ACC112 (cell line): ENCODE results near the gene PSORS1C1.
A peak's percentile ranks its signal among the peaks of the same experiment; 100 is the strongest.

Experiments
- H2AFZ ChIP-seq: fragments of 200-600 bp; sonication (generic); one replicate; pipeline ENCODE4 v1.6.0; 2017; ENCODE audit warnings: antibody characterized with exemption, low read length; ENCODE audit not compliant: unreplicated experiment
- H3K27ac ChIP-seq: fragments of 200-600 bp; sonication (generic); 2 replicates; pipeline ENCODE4 v1.5.1; 2014; ENCODE audit warnings: low read depth, mild to moderate bottlenecking, antibody characterized with exemption, low read length, moderate library complexity
- H3K27me3 ChIP-seq: fragments of 200-600 bp; sonication (generic); 2 replicates; pipeline ENCODE4 v1.6.1; 2014; ENCODE audit warnings: mild to moderate bottlenecking, antibody characterized with exemption, low read length, moderate library complexity, mixed read lengths; ENCODE audit not compliant: insufficient read depth
- H3K36me3 ChIP-seq: fragments of 200-600 bp; sonication (generic); 2 replicates; pipeline ENCODE4 v1.6.1; 2016; ENCODE audit warnings: mild to moderate bottlenecking, antibody characterized with exemption, low read length, moderate library complexity, mixed read lengths; ENCODE audit not compliant: insufficient read depth
- H3K4me1 ChIP-seq: fragments of 200-600 bp; sonication (generic); one replicate; pipeline ENCODE4 v1.6.1; 2016; ENCODE audit warnings: low read length, mixed read lengths; ENCODE audit not compliant: insufficient read depth, unreplicated experiment, control insufficient read depth
- H3K4me3 ChIP-seq: fragments of 200-600 bp; sonication (generic); 2 replicates; pipeline ENCODE4 v1.5.1; 2014; ENCODE audit warnings: mild to moderate bottlenecking, low read depth, low read length
- H3K79me2 ChIP-seq: fragments of 200-600 bp; sonication (generic); one replicate; pipeline ENCODE4 v1.6.0; 2016; ENCODE audit warnings: low read length; ENCODE audit not compliant: control insufficient read depth, unreplicated experiment, insufficient read depth

PSORS1C1 gene

DNA sequence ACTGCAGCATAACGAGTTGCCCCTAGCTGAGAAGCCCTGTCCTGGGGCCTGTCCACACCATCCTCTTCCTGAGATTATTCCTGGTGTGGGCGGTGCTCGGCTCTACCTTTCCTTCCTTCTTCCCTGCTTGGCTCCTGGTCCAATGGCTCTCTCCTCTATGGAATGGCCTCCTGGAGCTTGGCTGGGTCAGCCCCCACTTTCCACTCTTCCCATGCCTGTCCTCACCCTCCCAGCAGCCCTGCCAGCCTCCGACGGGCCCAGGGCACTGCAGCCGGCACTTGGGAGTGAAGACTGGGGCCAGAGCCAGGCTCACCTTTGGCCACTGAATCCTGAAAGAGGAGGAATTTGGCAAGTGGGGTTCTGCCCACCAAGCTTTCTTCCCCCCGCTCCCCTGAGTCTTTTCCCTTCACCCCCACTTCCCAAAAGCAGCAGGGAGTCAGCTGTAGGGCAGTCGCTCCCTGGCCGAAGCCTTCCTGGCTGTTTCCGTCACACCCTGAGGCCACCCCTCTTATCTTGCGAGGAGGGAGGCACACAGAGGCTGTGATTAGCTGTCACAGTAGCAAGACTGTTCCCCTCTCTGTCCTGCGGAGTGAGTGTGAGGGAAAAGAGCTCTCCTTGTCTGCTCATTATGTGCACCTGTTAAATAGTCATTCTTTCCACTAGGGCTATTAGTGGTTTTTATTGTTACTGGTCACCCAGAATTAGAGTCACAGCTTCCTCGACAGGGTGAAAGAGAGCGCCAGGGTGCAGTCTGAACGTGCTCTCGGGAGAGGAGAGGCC lies 12.0 kb downstream of the PSORS1C1 start:
- Histone ChIP-seq H3K27me3 (0 out of 2 replicates have a peak, but pooled peaks cover 7% of the 10 kb centered on the region), H3K79me2 (no peaks in the 10 kb centered on the region), H3K4me3 (no peak overlapping the region), H3K36me3 (no peaks in the 10 kb centered on the region), H2AFZ (no peak overlapping the region), H3K27ac (peak overlapping the region; percentile 47; the same call in 1 of the 2 replicates), H3K4me1 (peaks cover 45% of the 10 kb centered on the region)

DNA sequence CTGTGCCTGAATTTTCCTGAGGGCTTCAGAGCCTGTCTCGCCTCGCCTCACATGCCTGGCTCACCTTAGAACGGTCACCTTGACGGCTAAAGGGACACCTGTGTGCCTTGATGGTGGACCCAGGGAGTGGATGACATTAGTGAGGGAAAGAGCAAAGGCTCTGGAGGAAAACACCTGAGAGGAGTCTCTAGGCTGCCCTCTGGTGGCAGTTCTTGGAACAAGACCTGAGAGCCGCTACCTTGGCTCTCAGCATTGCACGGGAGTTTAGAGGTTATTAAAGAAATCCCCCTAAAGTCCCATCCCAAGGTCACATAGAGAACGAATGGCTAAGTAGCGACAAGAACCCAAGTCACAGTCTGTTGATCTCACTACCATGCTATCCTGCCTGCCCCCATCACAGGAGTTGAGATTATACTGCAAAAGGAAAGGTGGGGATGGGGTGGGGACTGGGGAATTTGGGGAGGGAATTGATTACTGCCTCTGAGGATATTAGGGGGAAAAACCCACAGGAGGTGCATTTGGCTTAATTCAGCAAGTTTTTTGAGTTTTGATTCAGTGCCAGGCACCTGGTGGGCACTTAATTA lies 13.6 kb downstream of the PSORS1C1 start:
- Histone ChIP-seq H2AFZ (no peak overlapping the region), H3K79me2 (no peaks in the 10 kb centered on the region), H3K27ac (no peak overlapping the region), H3K36me3 (no peaks in the 10 kb centered on the region), H3K4me1 (peaks cover 33% of the 10 kb centered on the region), H3K27me3 (0 out of 2 replicates have a peak, but pooled peaks cover 7% of the 10 kb centered on the region), H3K4me3 (no peak overlapping the region)

DNA sequence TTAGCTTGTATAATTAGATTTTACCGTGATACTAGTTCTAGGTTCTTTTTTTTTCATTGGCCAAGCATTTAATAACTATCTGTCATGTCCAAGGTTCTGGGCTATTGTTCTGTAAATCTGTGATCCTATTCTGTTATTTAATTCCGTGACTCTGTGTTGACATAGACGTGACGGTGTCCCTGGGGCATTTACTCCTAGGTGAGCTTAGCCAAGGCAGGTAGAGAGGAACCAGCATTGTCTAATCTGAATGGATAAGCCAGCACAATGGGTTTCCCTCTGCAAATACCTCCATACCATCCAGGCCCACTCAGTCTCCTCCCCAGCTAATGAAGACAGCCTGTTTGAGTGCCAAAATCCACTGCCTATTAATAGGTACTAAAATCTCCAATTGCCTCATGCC lies 14.5 kb downstream of the PSORS1C1 start:
- Histone ChIP-seq H3K79me2 (no peaks in the 10 kb centered on the region), H3K4me1 (peaks cover 24% of the 10 kb centered on the region), H3K27ac (no peak overlapping the region), H3K27me3 (0 out of 2 replicates have a peak, but pooled peaks cover 7% of the 10 kb centered on the region), H2AFZ (no peak overlapping the region), H3K36me3 (no peaks in the 10 kb centered on the region), H3K4me3 (no peak overlapping the region)

DNA sequence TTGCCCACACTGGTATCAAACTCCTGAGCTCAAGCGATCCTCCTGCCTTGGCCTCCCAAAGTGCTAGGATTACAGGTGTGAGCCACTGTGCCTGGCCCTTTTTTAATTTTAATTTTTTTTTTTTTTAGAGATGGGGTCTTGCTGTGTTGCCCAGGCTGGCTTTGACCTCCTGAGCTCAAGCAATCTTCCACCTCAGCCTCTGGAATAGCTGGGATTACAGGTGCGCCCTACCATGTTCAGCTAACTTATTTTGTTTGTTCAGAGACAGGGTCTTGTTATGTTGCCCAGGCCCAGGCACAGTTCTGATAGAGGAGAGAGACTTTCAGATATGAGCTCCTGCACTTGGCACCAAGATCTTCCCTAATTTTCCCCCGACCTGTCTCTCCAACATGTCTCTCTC lies 16.2 kb downstream of the PSORS1C1 start:
- peaks cover 8% of the 10 kb centered on the region for H3K4me1 ChIP-seq
- 0 out of 2 replicates have a peak, but pooled peaks cover 7% of the 10 kb centered on the region for H3K27me3 ChIP-seq
- H3K36me3 ChIP-seq, result no peaks in the 10 kb centered on the region
- H3K4me3 ChIP-seq, result no peak overlapping the region
- H2AFZ ChIP-seq, result no peak overlapping the region
- H3K79me2 ChIP-seq, result no peaks in the 10 kb centered on the region
- no peak overlapping the region for H3K27ac ChIP-seq

DNA sequence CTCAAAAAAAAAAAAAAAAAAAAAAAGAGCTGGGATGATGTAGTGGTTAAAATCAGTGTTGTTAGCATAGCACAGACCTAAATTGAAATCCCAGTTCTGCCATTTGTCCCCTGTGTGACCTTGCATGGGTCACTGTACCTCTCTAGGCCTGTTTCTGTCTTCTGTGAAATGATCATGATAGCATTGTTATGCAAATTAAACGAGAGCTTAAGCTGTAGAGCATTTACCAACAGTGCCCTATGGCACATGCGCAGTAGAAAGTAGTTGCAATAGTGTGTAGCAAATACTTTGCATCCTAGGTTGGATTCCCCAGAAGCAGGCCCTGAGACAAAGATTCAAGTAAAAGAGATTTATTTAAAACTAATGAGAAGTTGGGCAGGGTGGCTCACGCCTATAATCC lies 17.0 kb downstream of the PSORS1C1 start:
- no peak overlapping the region for H2AFZ ChIP-seq
- H3K36me3 ChIP-seq, result no peaks in the 10 kb centered on the region
- H3K4me1 ChIP-seq, result peaks cover 1% of the 10 kb centered on the region
- H3K27me3 ChIP-seq, result 0 out of 2 replicates have a peak, but pooled peaks cover 7% of the 10 kb centered on the region
- H3K27ac ChIP-seq, result no peak overlapping the region
- H3K79me2 ChIP-seq, result no peaks in the 10 kb centered on the region
- H3K4me3 ChIP-seq, result no peak overlapping the region

DNA sequence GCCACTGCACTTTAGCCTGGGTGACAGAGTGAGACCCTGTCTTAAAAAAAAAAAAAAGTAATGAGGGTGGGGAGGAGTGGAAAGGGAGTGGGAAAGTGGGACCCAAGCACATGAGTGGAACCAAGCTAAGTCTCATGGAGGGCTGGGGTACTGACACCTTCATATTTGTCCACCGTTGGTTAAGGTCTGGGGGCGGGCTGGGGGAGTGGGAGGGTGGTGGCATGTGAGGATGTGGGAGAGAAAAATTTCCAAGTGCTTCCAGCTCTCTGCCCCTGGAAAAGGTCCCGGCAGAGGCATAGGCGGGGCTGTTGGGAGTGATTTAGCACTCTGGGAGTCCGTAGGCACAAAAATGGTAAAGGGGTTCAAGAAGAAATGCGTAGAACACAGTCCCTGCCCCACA lies 18.2 kb downstream of the PSORS1C1 start:
- Histone ChIP-seq H3K27me3 (0 out of 2 replicates have a peak, but pooled peaks cover 7% of the 10 kb centered on the region), H3K27ac (no peak overlapping the region), H2AFZ (no peak overlapping the region), H3K79me2 (no peaks in the 10 kb centered on the region), H3K4me1 (no peaks in the 10 kb centered on the region), H3K4me3 (no peak overlapping the region), H3K36me3 (no peaks in the 10 kb centered on the region)

DNA sequence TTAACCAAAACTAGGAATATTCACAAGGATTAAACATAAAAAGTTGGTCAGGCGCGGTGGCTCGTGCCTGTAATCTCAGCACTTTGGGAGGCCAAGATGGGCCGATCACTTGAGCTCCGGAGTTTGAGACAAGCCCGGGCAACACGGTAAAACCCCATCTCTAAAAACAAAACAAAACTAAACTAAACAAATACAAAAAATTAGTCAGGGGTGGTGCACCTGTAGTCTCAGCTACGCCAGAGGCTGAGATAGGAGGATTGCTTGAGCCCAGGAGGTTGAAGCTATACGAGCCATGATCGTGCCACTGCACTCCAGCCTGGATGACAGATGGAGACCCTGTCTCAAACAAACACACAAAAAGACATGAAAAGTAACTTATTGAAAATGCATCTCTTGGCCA lies 21.1 kb downstream of the PSORS1C1 start:
- H3K4me3 ChIP-seq, result no peak overlapping the region
- H3K27me3 ChIP-seq, result no peaks in the 10 kb centered on the region
- no peak overlapping the region for H2AFZ ChIP-seq
- no peaks in the 10 kb centered on the region for H3K79me2 ChIP-seq
- no peak overlapping the region for H3K27ac ChIP-seq
- H3K4me1 ChIP-seq, result peaks cover 4% of the 10 kb centered on the region
- H3K36me3 ChIP-seq, result no peaks in the 10 kb centered on the region

DNA sequence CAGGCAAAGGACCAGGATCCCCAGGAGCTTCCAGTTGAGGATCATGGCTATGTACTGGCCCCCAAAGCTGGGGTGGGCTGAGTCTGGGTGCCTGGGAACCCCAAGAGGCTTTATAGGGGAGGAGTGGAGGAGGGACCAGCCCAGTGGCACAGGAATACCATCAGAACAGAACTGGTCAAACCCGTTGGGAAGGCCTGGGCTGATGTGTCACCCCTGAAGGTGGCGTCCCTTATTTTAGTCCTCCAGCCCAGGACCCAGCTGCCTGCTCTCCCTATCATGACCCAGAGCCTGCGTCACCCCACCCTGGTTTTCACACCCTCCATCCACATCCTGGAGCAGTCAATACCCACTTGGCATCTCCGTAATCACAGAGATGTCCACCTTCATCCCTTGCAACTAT lies 24.4 kb downstream of the PSORS1C1 start, which contains the start of gene PSORS1C2:
PSORS1C2 (minus strand) TSS at position 85 of the 400 bp plus-strand sequence; CDS start at position 45, 40 bp downstream.
- Histone ChIP-seq H3K79me2 (no peaks in the 10 kb centered on the region), H3K27ac (no peak within 1 kb of the TSS), H3K4me1 (peaks cover 12% of the 10 kb centered on the region), H2AFZ (no peak within 1 kb of the TSS), H3K36me3 (no peaks in the 10 kb centered on the region), H3K4me3 (peak within 1 kb of the TSS; percentile 49), H3K27me3 (no peaks in the 10 kb centered on the region)

DNA sequence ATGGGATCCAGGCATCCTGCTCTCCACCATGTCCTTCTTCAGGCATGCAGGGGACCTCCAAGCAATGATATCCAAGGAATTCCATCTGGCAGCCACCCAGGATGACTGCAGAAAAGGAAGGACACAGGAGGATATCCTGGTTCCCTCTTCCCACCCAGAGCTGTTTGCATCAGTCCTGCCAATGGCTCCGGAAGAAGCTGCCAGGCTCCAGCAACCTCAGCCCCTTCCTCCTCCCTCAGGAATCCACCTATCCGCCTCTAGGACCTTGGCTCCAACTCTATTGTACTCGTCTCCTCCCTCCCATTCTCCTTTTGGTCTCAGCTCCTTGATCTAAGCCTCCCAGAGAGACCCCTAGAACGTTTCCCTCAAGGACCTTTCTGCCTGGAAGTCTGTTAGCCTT lies 25.0 kb downstream of the PSORS1C1 start:
- H3K79me2 ChIP-seq, result no peaks in the 10 kb centered on the region
- no peaks in the 10 kb centered on the region for H3K36me3 ChIP-seq
- no peak overlapping the region for H3K27ac ChIP-seq
- H3K4me3 ChIP-seq, result no peak overlapping the region
- H3K4me1 ChIP-seq, result peaks cover 12% of the 10 kb centered on the region
- H3K27me3 ChIP-seq, result no peaks in the 10 kb centered on the region
- no peak overlapping the region for H2AFZ ChIP-seq

DNA sequence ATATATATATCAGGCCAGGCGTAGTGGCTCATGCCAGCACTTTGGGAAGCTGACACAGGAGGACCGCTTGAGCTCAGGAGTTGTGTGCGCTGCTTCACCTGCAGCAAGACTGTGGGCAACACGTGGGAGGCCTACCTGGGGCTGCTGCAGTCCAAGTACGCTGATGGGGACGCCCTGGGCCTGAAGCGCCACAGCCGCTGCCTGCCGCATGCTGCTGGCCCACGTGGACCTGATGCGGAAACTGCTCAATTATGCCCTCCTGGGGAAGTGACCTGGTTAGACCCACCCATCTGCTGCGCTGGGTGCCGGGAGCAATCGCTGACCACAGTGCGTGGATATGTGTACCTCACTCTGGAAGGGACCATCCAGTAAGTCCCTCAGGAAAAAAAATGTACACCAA lies 26.0 kb downstream of the PSORS1C1 start:
- Histone ChIP-seq H3K36me3 (no peaks in the 10 kb centered on the region), H3K27me3 (no peaks in the 10 kb centered on the region), H3K4me3 (no peak overlapping the region), H2AFZ (no peak overlapping the region), H3K4me1 (peaks cover 12% of the 10 kb centered on the region), H3K27ac (no peak overlapping the region), H3K79me2 (no peaks in the 10 kb centered on the region)

DNA sequence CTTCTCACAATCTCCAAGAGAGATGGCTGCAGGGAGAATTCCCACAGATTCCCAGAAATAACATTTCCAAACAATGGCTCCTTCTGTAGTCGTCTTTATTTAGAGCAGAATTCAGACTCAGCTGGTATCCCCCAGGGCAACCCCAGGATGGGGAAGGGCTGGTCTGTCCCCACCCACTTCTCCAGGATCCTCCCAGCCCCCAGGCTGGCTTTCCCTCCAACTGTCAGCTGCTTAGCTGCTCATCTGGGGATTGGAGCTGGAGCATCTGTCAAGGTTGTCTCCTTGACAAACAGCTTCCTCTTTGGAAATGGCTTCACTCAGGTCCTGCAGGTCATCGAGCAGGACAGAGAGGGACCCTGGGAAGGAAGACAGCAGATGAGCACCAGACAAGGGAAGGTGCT lies 27.8 kb downstream of the PSORS1C1 start:
- peaks cover 12% of the 10 kb centered on the region for H3K4me1 ChIP-seq
- no peak overlapping the region for H3K27ac ChIP-seq
- H3K36me3 ChIP-seq, result no peaks in the 10 kb centered on the region
- H2AFZ ChIP-seq, result no peak overlapping the region
- no peaks in the 10 kb centered on the region for H3K79me2 ChIP-seq
- no peaks in the 10 kb centered on the region for H3K27me3 ChIP-seq
- no peak overlapping the region for H3K4me3 ChIP-seq
